ENCODE data around the gene MACO1. TPM values are rescaled to one million over a fixed set of nuclear protein-coding genes. Genes with fewer than 3 reads are reported as not detected.
A peak's percentile ranks its signal among the peaks of the same experiment; 100 is the strongest.

The MACO1 gene
- total and polyA plus RNA-seq, 9 of the 15 experiments (the other 6 are each of a cell fraction or from before 2014, with no cell fraction given) = 4.6 to 28.4 (median 21.7) TPM

DNA sequence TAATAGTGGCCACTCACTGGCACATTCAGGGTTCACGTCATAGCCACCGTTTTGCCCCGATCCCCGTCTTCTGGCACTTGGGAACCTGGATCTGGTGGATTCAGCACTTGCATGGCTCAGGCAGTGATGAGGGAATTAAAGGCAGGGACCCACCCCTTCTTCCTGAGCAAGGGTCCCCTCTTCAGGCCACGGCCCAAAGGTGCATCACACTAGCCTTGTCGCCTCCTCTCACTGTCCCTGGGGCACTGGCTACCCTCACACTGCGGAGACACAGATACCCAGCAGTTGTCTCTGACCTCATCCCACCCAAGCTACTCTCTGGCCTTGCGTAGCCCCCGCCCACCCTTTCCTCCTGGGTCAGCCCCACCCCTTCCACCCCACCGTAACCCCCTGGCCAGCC is 92.8 kb downstream of the MACO1 start (continued):
- TF ChIP-seq REST (IDR thresholded peaks at IDR 0.05; ENCODE audit: borderline replicate concordance) = peak; percentile 49; the same call in 1 of the 2 replicates
- no peak for TF ChIP-seq REST (CRISPR knock-in tag; IDR thresholded peaks at IDR 0.05; ENCODE audit: low read depth)
- TF ChIP-seq CREM (IDR thresholded peaks at IDR 0.05; ENCODE audit: low read depth) = peak; percentile 57; the same call in 1 of the 2 replicates
- no peak for TF ChIP-seq TCFL5 (CRISPR knock-in tag; conservative IDR thresholded peaks at IDR 0.05)
- TF ChIP-seq CTBP1 (IDR thresholded peaks at IDR 0.05; ENCODE audit: borderline replicate concordance) = peak; percentile 23; the same call in 1 of the 2 replicates
- TF ChIP-seq RCOR1 (IDR thresholded peaks at IDR 0.05; ENCODE audit: borderline replicate concordance in 1 of 2, low read depth in 2 of 2, low read length in 2 of 2) = peak in 1 of 2 experiments; percentile 48; a peak in 1 of 4 replicates
- TF ChIP-seq, protein P1, sequence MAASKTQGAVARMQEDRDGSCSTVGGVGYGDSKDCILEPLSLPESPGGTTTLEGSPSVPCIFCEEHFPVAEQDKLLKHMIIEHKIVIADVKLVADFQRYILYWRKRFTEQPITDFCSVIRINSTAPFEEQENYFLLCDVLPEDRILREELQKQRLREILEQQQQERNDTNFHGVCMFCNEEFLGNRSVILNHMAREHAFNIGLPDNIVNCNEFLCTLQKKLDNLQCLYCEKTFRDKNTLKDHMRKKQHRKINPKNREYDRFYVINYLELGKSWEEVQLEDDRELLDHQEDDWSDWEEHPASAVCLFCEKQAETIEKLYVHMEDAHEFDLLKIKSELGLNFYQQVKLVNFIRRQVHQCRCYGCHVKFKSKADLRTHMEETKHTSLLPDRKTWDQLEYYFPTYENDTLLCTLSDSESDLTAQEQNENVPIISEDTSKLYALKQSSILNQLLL (CRISPR knock-in tag; IDR thresholded peaks at IDR 0.05; ENCODE audit: borderline replicate concordance) = no peak
- TF ChIP-seq RUNX1 (IDR thresholded peaks at IDR 0.05; ENCODE audit: low read depth) = no peak
- TF ChIP-seq, protein P2, sequence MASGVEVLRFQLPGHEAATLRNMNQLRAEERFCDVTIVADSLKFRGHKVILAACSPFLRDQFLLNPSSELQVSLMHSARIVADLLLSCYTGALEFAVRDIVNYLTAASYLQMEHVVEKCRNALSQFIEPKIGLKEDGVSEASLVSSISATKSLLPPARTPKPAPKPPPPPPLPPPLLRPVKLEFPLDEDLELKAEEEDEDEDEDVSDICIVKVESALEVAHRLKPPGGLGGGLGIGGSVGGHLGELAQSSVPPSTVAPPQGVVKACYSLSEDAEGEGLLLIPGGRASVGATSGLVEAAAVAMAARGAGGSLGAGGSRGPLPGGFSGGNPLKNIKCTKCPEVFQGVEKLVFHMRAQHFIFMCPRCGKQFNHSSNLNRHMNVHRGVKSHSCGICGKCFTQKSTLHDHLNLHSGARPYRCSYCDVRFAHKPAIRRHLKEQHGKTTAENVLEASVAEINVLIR (CRISPR knock-in tag; IDR thresholded peaks at IDR 0.05) = no peak
- TF ChIP-seq MEF2A (IDR thresholded peaks at IDR 0.05; ENCODE audit: control insufficient read depth, low read depth, low read length) = no peak

Data from K562 (cell line).